ENCODE measurements around the gene ZNF580. TPM values are rescaled to one million over a fixed set of nuclear protein-coding genes. Genes with fewer than 3 reads are reported as not detected.
A peak's percentile ranks its signal among the peaks of the same experiment; 100 is the strongest.

ZNF580 gene
- total RNA-seq, 4 donors from 2014 or later, result 8.8 to 19.1 (median 12.9) TPM

DNA sequence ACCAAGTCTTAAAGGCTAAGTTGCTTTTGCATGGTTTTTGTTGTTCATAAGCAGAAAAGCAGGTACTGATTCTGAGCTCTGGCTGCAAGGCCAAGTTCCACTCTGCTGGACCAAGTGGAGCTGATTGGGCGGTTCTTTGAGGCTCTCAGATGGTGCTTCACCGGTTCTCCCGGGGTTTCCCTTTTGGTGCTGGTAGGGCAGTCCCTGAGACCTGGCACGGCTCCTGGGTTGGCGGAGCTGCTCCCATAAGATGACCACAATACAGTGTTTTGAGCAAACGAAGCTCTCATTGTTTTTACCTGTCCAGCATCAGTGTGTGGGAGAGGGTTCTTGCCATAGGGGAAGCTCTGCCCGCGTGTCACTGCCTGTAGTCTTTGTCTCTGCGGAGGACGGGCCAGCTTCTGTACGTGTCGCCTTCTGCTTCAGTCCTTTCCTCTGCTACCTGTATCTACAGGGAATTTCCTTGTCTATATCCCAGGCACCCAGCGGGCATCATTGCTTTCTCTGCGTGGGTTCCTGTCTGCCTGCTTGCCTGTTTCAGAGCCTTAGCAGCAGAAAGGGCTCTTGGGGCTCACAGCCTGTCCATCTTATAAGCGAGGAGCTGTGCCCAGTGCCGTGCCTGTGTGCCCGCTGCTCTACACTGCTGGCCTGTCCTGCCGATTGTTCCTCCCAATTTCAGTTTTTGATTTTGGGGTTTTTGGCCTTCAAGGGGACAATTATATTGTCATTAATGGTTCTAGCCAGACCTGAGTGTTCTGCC lies 16.4 kb downstream of the ZNF580 start:
- Histone ChIP-seq H3K4me3 (peak overlapping the region; percentile 76 to 95 (median 86)), H3K36me3 (peaks cover 18 to 46% (median 27%) of the 10 kb centered on the region in 3 donors), H3K27ac (peak overlapping the region in 2 of 4 donors; percentile 3 to 100), H3K9me3 (no peaks in the 10 kb centered on the region), H3K27me3 (no peaks in the 10 kb centered on the region), H3K4me1 (peaks cover 39 to 66% (median 41%) of the 10 kb centered on the region in 3 donors)
- whole genome bisulfite sequencing, 2 donors, result 26 to 31% methylated on average over 11 to 15 of the region's 18 CpGs
- intact Hi-C loops (cut with DNase I), result no loop called here
- no peak for DNase-seq
- TF ChIP-seq, protein P1, sequence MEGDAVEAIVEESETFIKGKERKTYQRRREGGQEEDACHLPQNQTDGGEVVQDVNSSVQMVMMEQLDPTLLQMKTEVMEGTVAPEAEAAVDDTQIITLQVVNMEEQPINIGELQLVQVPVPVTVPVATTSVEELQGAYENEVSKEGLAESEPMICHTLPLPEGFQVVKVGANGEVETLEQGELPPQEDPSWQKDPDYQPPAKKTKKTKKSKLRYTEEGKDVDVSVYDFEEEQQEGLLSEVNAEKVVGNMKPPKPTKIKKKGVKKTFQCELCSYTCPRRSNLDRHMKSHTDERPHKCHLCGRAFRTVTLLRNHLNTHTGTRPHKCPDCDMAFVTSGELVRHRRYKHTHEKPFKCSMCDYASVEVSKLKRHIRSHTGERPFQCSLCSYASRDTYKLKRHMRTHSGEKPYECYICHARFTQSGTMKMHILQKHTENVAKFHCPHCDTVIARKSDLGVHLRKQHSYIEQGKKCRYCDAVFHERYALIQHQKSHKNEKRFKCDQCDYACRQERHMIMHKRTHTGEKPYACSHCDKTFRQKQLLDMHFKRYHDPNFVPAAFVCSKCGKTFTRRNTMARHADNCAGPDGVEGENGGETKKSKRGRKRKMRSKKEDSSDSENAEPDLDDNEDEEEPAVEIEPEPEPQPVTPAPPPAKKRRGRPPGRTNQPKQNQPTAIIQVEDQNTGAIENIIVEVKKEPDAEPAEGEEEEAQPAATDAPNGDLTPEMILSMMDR (IDR thresholded peaks at IDR 0.05), result no peak
- no peak for TF ChIP-seq POLR2A (IDR thresholded peaks at IDR 0.05)

DNA sequence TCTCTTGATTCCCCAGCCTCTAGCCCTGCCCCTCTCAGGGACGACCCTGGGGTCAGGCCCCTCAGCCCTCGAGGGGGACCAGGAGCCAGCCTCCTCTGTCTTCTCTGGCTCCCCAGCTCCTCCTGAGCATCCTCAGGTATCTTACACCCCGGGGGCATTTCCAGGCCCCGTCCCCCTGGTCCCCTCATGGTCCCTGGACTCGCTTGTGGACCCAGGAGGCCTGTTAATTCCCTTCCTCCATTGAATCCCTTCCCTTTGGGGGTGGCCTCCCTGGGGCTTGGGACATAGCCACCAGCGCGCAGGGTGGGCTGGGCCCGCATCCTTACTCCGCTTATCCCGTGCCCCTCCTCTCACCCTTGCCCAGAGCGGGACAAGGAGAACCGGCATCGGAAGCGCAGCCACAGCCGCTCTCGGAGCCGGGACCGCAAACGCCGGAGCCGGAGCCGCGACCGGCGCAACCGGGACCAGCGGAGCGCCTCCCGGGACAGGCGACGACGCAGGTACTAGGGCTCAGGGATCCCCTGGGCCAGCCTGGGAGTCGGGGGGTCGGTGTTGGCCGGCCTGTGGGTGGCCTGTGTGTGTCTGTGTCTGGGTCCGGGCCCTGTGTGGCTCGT lies 18.2 kb downstream of the ZNF580 start:
- Histone ChIP-seq H3K36me3 (peaks cover 36 to 56% (median 45%) of the 10 kb centered on the region in 3 donors), H3K9me3 (no peaks in the 10 kb centered on the region), H3K27me3 (no peaks in the 10 kb centered on the region), H3K27ac (no peak overlapping the region), H3K4me1 (peaks cover 34 to 52% (median 36%) of the 10 kb centered on the region in 3 donors), H3K4me3 (no peak overlapping the region)
- TF ChIP-seq, protein P1 (IDR thresholded peaks at IDR 0.05), result no peak
- no peak for TF ChIP-seq POLR2A (IDR thresholded peaks at IDR 0.05)
- no peak for DNase-seq
- 85% methylated on average over 9 of the region's 37 CpGs; no CpG with 5 or more reads in 1 of the 2 donors for WGBS, 2 donors
- intact Hi-C loops (cut with DNase I), result no loop called here

DNA sequence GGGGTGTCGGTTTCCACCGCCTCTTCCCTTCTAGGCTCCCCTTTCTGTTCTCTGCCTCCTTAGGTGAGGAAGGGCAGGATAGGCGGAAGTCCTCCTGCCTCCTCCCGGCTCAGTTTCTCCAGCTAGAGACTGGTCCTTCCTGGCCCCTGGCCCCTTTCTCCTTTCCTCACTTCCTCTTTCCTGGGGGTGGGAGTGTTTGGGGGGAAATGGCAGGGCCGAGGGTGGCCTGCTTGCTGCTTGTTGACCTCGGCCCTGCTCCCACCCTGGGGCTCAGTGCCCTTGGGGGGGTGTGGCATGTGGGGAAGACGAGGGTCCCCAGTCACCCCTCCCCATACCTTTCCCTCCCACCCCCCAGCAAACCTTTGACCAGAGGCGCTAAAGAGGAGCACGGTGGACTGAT lies 19.0 kb downstream of the ZNF580 start:
- WGBS, 2 donors, result 62 to 66% methylated on average over 5 to 7 of the region's 9 CpGs
- H3K9me3 ChIP-seq, result no peaks in the 10 kb centered on the region
- H3K27me3 ChIP-seq, result no peaks in the 10 kb centered on the region
- peaks cover 34 to 52% (median 36%) of the 10 kb centered on the region in 3 donors for H3K4me1 ChIP-seq
- H3K4me3 ChIP-seq, result no peak overlapping the region
- no peak overlapping the region for H3K27ac ChIP-seq
- intact Hi-C loops (cut with DNase I), result no loop called here
- peaks cover 42 to 64% (median 52%) of the 10 kb centered on the region in 3 donors for H3K36me3 ChIP-seq
- no peak for DNase-seq
- no peak for TF ChIP-seq POLR2A (IDR thresholded peaks at IDR 0.05)
- TF ChIP-seq, protein P1 (IDR thresholded peaks at IDR 0.05), result no peak

DNA sequence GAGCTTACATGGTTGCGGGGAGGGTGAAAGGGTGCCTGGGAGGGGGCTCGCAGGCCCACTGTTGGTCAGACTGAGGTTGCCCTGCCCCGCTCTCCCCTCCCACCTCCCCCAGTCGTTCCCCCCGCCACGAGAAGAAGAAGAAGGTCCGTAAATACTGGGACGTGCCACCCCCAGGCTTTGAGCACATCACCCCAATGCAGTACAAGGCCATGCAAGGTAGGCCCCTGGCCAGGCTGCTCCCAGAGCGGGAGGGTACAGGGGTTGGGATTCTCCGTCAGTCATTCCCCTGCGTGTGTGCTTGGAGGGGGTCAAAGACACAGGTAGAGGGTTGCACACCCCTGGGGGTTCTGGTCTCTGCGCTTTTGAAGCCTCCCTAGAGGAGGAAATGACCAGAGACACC lies 19.6 kb downstream of the ZNF580 start:
- TF ChIP-seq, protein P1 (IDR thresholded peaks at IDR 0.05), result no peak
- TF ChIP-seq POLR2A (IDR thresholded peaks at IDR 0.05), result no peak
- H3K4me3 ChIP-seq, result no peak overlapping the region
- no peak overlapping the region for H3K27ac ChIP-seq
- peaks cover 42 to 69% (median 52%) of the 10 kb centered on the region in 3 donors for H3K36me3 ChIP-seq
- 90 to 100% methylated on average over 1 to 2 of the region's 12 CpGs for WGBS, 2 donors
- H3K27me3 ChIP-seq, result no peaks in the 10 kb centered on the region
- intact Hi-C loops (cut with DNase I), result no loop called here
- H3K9me3 ChIP-seq, result no peaks in the 10 kb centered on the region
- peaks cover 34 to 52% (median 36%) of the 10 kb centered on the region in 3 donors for H3K4me1 ChIP-seq
- DNase-seq, result no peak

DNA sequence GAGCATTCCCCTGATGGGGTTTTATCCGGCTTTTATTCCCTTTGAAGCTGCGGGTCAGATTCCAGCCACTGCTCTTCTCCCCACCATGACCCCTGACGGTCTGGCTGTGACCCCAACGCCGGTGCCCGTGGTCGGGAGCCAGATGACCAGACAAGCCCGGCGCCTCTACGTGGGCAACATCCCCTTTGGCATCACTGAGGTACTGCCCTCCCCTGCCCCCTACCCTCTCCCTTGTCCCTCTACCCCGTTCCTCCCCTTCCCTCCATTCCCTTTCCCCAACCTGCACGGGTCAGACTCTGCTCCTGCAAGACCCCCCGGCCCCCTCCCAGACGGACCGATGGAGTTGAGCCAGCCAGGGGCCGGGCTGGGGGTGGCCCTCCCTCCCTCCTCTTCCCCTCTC lies 20.2 kb downstream of the ZNF580 start:
- peaks cover 32 to 46% (median 33%) of the 10 kb centered on the region in 3 donors for H3K4me1 ChIP-seq
- no peaks in the 10 kb centered on the region for H3K27me3 ChIP-seq
- DNase-seq, result no peak
- no peak overlapping the region for H3K4me3 ChIP-seq
- TF ChIP-seq, protein P1 (IDR thresholded peaks at IDR 0.05), result no peak
- TF ChIP-seq POLR2A (IDR thresholded peaks at IDR 0.05), result no peak
- intact Hi-C loops (cut with DNase I), result no loop called here
- 74 to 78% methylated on average over 15 to 16 of the region's 16 CpGs for WGBS, 2 donors
- H3K27ac ChIP-seq, result no peak overlapping the region
- H3K9me3 ChIP-seq, result no peaks in the 10 kb centered on the region
- peaks cover 48 to 75% (median 55%) of the 10 kb centered on the region in 3 donors for H3K36me3 ChIP-seq

Data from esophagus squamous epithelium (tissue), 5 donors.